Activated naive CD8-positive, alpha-beta T cell treated with anti-CD3 and anti-CD28 coated beads, Interleukin-2, amount 10 ng/mL, durations not matched to agents 7 days and 5 days (primary cell): ENCODE results near the gene LRTM2. TPM values are rescaled to one million over a fixed set of nuclear protein-coding genes. Genes with fewer than 3 reads are reported as not detected.
A peak's percentile ranks its signal among the peaks of the same experiment; 100 is the strongest.

ENCODE experiments used
- ATAC-seq: fragments of 150-1000 bp; cut with Tn5 transposase; one replicate; pipeline ENCODE4 v1.10.0; 2021; ENCODE audit warnings: low read depth, moderate library complexity
- POLR2A ChIA-PET: fragments of 350-600 bp; sonication (Branson Sonifier 250); formaldehyde crosslinking; loops from one replicate; lab custom pipeline; 2021; ENCODE audit warnings: antibody characterized with exemption; lab: Charles Lee
- DNase-seq: peaks from one replicate; pipeline ENCODE4 v3.0.0; 2021
- H3K27ac Mint-ChIP-seq: one replicate; pipeline ENCODE4 v1.8.0; 2022; ENCODE audit warnings: mild to moderate bottlenecking, mixed read lengths
- H3K27me3 Mint-ChIP-seq: one replicate; pipeline ENCODE4 v1.8.0; 2022; ENCODE audit warnings: mild to moderate bottlenecking, moderate library complexity, mixed read lengths
- H3K36me3 Mint-ChIP-seq: one replicate; pipeline ENCODE4 v1.8.0; 2021; ENCODE audit warnings: mild to moderate bottlenecking, mixed read lengths
- H3K4me1 Mint-ChIP-seq: one replicate; pipeline ENCODE4 v1.8.0; 2021; ENCODE audit warnings: mixed read lengths
- H3K4me3 Mint-ChIP-seq: one replicate; pipeline ENCODE4 v1.8.0; 2022; ENCODE audit warnings: mild to moderate bottlenecking, moderate library complexity, mixed read lengths
- H3K9me3 Mint-ChIP-seq: one replicate; pipeline ENCODE4 v1.8.0; 2021; ENCODE audit warnings: mixed read lengths
- total RNA-seq, 2 experiments: library from RNA; stranded (reverse); gene quantifications; one replicate each; pipeline ENCODE4 v1.2.3, GENCODE V29; 2021

The LRTM2 gene
- total RNA-seq, 2 experiments from 2014 or later: not detected

DNA sequence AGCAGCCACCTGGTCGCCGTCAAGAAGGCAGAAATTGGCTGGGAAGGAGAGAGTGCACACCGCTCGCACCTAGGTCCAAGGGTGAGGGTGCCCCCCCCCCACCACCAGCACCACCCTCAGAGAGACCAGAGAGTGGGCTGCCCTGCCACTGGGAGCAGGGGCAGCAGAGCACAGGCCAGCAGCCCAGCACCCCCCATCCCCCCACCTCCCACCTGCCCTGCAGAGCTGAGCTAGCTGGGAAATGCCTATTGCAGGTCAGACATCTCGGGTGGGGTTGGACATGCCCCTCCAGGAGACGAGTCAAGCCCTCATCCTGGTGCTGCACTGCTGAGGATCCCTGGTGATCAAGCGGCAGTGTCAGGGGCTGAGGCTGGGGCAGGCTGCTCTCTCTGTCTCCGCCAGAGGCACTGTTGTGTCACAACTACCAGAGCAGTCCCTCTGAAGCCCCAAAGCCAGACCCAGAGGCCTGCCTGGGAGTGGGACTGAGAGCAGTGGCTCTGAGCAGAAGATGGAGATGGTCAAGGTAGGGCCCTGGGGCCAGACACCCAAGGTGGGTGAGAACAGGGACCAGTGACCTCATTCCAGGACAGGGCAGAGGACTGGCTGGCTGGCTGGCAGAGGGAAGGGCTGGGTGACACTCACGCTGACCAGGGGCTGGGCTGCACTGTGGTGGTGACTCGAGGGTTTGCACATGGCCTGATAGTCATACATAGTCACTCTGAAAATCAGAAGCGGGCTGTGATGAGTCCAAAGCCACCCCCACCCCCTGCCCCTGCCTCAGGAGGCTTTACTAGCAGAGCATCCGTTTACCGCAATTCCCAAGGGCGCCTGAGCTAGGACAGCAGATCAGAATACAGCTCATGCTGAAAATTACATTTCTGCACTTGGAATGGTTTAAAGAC, 19.7 kb upstream of the LRTM2 start:
- peak; percentile 26 for DNase-seq
- no peak overlapping the region for H3K27ac Mint-ChIP-seq

GRCh38 chr12:1801303-1801975, 18.9 kb upstream of the LRTM2 start:
- Mint-ChIP-seq H3K9me3 (peaks cover 1% of the 10 kb centered on the region), H3K4me1 (peaks cover 7% of the 10 kb centered on the region), H3K27ac (no peak overlapping the region), H3K4me3 (no peak overlapping the region), H3K27me3 (no peaks in the 10 kb centered on the region), H3K36me3 (no peaks in the 10 kb centered on the region)
- DNase-seq: peak; percentile 15
- ATAC-seq: no peak
- POLR2A ChIA-PET: no interaction called here

More for the DNA sequence above, 19.7 kb upstream of the LRTM2 start:
- Mint-ChIP-seq H3K9me3 (peaks cover 1% of the 10 kb centered on the region), H3K36me3 (no peaks in the 10 kb centered on the region), H3K27me3 (no peaks in the 10 kb centered on the region), H3K4me3 (no peak overlapping the region), H3K4me1 (peaks cover 12% of the 10 kb centered on the region)
- no peak for ATAC-seq
- POLR2A ChIA-PET: no interaction called here

- Mint-ChIP-seq H3K36me3 (no peaks in the 10 kb centered on the region), H3K27ac (no peak overlapping the region), H3K4me3 (no peak overlapping the region), H3K27me3 (no peaks in the 10 kb centered on the region), H3K9me3 (peaks cover 1% of the 10 kb centered on the region), H3K4me1 (peaks cover 7% of the 10 kb centered on the region)
- DNase-seq (peak; percentile 13), ATAC-seq (no peak)
- POLR2A ChIA-PET: no interaction called here
These were observed 16.6 kb upstream of the LRTM2 start for GRCh38 chr12:1803736-1804135.

- peak; percentile 93 for ATAC-seq
- H3K36me3 Mint-ChIP-seq: no peaks in the 10 kb centered on the region
These were observed 15.6 kb upstream of the LRTM2 start for GRCh38 chr12:1804545-1805332.

DNA sequence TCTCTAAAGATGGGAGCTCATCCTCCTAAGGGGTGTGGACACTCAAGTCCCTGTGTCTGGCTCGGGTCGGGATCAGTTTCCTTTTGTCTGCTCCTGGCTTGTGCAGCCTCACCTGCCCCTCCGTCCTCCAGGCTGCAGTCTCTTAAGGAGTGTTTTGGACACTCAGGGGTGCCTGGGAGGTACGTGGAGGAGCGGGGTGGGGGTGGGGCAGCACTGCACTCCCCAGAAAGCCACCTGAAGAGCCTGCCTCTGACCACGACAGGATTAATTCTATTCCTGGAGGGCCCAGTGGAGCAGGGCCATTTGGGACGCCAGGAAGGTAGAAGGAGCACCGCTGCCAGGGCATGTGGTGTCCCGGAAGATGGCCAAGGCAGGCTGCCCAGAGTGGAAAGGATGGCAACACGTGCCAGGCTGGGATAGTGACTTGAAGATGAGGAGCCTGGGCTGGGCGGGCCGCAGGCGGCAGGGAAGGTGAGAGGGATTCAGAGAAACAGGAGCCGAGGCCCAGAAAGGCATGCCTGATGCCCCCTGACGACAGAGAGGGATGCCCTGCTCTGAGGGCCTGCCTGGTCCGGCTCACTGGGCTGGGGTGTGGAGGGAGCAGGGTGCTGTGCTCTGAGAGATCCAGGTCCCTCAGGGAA, 14.8 kb upstream of the LRTM2 start:
- ATAC-seq (no peak), DNase-seq (peak; percentile 21)
- Mint-ChIP-seq H3K9me3 (peaks cover 1% of the 10 kb centered on the region), H3K4me3 (no peak overlapping the region), H3K27me3 (no peaks in the 10 kb centered on the region), H3K4me1 (peaks cover 7% of the 10 kb centered on the region), H3K36me3 (no peaks in the 10 kb centered on the region), H3K27ac (no peak overlapping the region)
- POLR2A ChIA-PET: no interaction called here

More at GRCh38 chr12:1804545-1805332, 15.6 kb upstream of the LRTM2 start:
- peak; percentile 77 for DNase-seq
- POLR2A ChIA-PET: no interaction called here
- Mint-ChIP-seq H3K4me3 (peak overlapping the region; percentile 2), H3K9me3 (peaks cover 1% of the 10 kb centered on the region), H3K27me3 (no peaks in the 10 kb centered on the region), H3K4me1 (peaks cover 7% of the 10 kb centered on the region), H3K27ac (peak overlapping the region; percentile 75)

- H3K9me3 Mint-ChIP-seq: peaks cover 1% of the 10 kb centered on the region
- H3K27ac Mint-ChIP-seq: no peak overlapping the region
These were observed 13.9 kb upstream of the LRTM2 start for GRCh38 chr12:1806301-1807086.

DNA sequence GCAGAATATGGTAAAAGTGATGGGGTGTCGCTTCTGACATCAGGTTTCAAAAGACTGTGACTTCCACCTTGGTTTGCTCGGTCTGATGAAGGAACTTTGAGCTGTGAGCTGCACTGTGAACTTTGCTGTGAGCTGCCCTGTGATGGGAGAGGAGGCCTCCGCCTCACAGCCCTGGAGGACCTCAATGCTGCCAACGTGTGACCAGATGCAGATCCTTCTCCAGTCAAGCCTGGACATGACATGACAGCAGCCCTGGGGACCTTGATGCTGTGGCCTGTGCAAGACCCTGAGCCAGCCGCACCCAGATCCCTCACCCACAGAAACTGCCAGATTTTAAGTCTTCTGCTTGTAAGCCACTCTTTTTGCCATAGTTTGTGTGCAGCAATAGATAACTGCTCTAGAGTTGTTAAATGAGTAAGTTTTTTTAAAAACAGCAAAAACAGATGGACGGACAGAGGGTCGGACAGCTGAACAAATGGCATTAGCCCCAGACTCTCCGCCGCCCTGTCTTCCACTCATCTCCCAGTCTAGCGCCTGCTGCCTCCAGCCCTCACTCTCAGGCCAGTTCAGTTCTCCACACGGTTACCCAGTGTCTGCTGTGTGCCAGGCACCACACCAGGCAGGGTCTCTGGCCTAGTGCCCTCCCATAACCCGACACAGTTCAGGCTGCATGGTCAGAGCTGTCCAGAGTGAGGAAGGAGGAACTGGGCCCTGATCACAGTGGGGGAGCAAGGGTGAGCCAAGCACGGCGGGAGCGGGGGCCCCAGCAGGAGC, 13.1 kb upstream of the LRTM2 start:
- Mint-ChIP-seq H3K27ac (no peak overlapping the region), H3K36me3 (no peaks in the 10 kb centered on the region), H3K4me1 (peaks cover 7% of the 10 kb centered on the region), H3K4me3 (no peak overlapping the region), H3K9me3 (peaks cover 1% of the 10 kb centered on the region), H3K27me3 (no peaks in the 10 kb centered on the region)
- DNase-seq (no peak), ATAC-seq (no peak)
- POLR2A ChIA-PET: no interaction called here

More at GRCh38 chr12:1806301-1807086, 13.9 kb upstream of the LRTM2 start:
- H3K27me3 Mint-ChIP-seq: no peaks in the 10 kb centered on the region
- ATAC-seq: no peak
- POLR2A ChIA-PET: no interaction called here
- DNase-seq: no peak
- H3K36me3 Mint-ChIP-seq: no peaks in the 10 kb centered on the region
- no peak overlapping the region for H3K4me3 Mint-ChIP-seq
- peaks cover 7% of the 10 kb centered on the region for H3K4me1 Mint-ChIP-seq

GRCh38 chr12:1808036-1808797, 12.1 kb upstream of the LRTM2 start:
- ATAC-seq (no peak), DNase-seq (no peak)
- Mint-ChIP-seq H3K27me3 (no peaks in the 10 kb centered on the region), H3K4me3 (no peak overlapping the region), H3K27ac (no peak overlapping the region), H3K36me3 (no peaks in the 10 kb centered on the region), H3K9me3 (peaks cover 1% of the 10 kb centered on the region), H3K4me1 (peaks cover 7% of the 10 kb centered on the region)
- POLR2A ChIA-PET: no interaction called here

DNA sequence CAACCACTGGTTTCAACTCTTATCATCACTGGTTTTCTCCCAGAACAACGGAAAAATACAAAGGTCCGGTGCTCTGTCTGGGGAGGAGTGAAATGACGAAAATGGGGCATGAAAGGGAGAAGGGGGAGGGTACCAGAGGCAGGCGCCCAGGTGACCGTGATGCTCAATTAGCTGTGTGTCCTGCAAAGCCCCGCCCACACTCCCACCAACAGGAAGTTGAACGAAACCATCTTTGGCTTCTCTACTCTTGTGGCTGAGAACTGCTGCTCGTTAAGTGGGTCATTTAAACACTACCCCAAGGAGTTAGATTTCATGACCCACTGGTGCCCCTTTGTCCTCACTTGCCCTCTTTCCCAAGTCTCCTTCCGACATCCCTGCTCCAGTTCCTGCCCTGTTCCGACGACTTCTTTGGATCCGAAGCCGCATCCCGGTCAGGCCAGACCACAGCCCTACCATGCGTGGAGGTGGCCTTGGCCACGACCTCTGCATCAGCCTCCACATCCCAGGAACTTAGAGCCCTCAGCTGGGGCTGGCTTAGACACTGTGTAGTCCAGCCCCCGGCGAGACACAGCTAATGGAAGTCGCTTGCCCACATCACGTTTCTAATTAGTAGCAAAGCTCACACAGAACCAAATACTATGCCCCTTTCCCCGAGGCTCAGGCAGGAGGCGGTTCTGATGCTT, 11.4 kb upstream of the LRTM2 start:
- POLR2A ChIA-PET: no interaction called here
- DNase-seq (no peak), ATAC-seq (no peak)
- H3K4me3 Mint-ChIP-seq: no peak overlapping the region
- no peaks in the 10 kb centered on the region for H3K36me3 Mint-ChIP-seq
- H3K4me1 Mint-ChIP-seq: peaks cover 7% of the 10 kb centered on the region
- peaks cover 1% of the 10 kb centered on the region for H3K9me3 Mint-ChIP-seq
- no peaks in the 10 kb centered on the region for H3K27me3 Mint-ChIP-seq
- H3K27ac Mint-ChIP-seq: no peak overlapping the region

GRCh38 chr12:1809591-1810190, 10.7 kb upstream of the LRTM2 start:
- Mint-ChIP-seq H3K27me3 (peaks cover 2% of the 10 kb centered on the region), H3K36me3 (no peaks in the 10 kb centered on the region), H3K27ac (no peak overlapping the region), H3K4me1 (peaks cover 1% of the 10 kb centered on the region), H3K9me3 (no peaks in the 10 kb centered on the region), H3K4me3 (no peak overlapping the region)
- POLR2A ChIA-PET: no interaction called here
- DNase-seq (no peak), ATAC-seq (no peak)
